K562 (cell line): Measurements from ENCODE around the gene CDC25B. TPM values are rescaled to one million over a fixed set of nuclear protein-coding genes. Genes with fewer than 3 reads are reported as not detected.

Source experiments
- CEBPB ChIP-seq: fragments of 450-650 bp; IDR thresholded peaks from 2 replicates; pipeline ENCODE4 v1.6.1; 2016; ENCODE audit warnings: missing genetic modification characterization, missing compliant biosample characterization
- DACH1 ChIP-seq: fragments of 450-650 bp; IDR thresholded peaks from 2 replicates; pipeline ENCODE4 v1.6.1; 2018; ENCODE audit not compliant: partially characterized antibody
- E2F8 ChIP-seq: fragments of 450-650 bp; IDR thresholded peaks from 2 replicates; pipeline ENCODE4 v1.7.1; 2018; ENCODE audit warnings: mild to moderate bottlenecking, low read depth; ENCODE audit not compliant: partially characterized antibody
- FOXA3 ChIP-seq, 2 experiments: fragments of 450-650 bp in 1 of 2; sonication (generic) in 1 of 2; formaldehyde crosslinking; IDR thresholded peaks in 1 of 2; conservative IDR thresholded peaks in 1 of 2; 2 replicates each; pipeline versions ENCODE4 v1.4.0 to v1.8.0; 2020 to 2022; ENCODE audit warnings: mild to moderate bottlenecking in 2 of 2, missing genetic modification reagents in 1 of 2
- IRF1 ChIP-seq: sonication (generic); formaldehyde crosslinking; IDR thresholded peaks from 2 replicates; pipeline ENCODE4 v1.8.0; 2022; ENCODE audit warnings: missing genetic modification reagents, mild to moderate bottlenecking, borderline replicate concordance
- KDM2B ChIP-seq: fragments of 250-450 bp; sonication (Bioruptor Pico); IDR thresholded peaks from 2 replicates; pipeline ENCODE4 v1.8.0; 2021; ENCODE audit warnings: mild to moderate bottlenecking, moderate library complexity
- LARP7 ChIP-seq: fragments of 450-650 bp; IDR thresholded peaks from 2 replicates; pipeline ENCODE4 v1.6.1; 2016
- MAFF ChIP-seq: IDR thresholded peaks from 2 replicates; pipeline ENCODE4 v1.6.1; 2012; ENCODE audit warnings: low read length, improper control_type of control experiment
- PHF20 ChIP-seq: fragments of 450-650 bp; IDR thresholded peaks from 2 replicates; pipeline ENCODE4 v1.6.1; 2018; ENCODE audit not compliant: partially characterized antibody
- POLR2G ChIP-seq: fragments of 200-400 bp; formaldehyde crosslinking; IDR thresholded peaks from 2 replicates; pipeline ENCODE4 v1.6.1; 2017; ENCODE audit warnings: low read depth, mild to moderate bottlenecking, antibody characterized with exemption, low read length, moderate library complexity
- POU5F1 ChIP-seq: fragments of 150-350 bp; IDR thresholded peaks from 2 replicates; pipeline ENCODE4 v1.6.1; 2014; ENCODE audit warnings: borderline replicate concordance, low read length, low read depth, mild to moderate bottlenecking; ENCODE audit not compliant: partially characterized antibody
- SIN3B ChIP-seq: fragments of 450-650 bp; IDR thresholded peaks from 2 replicates; pipeline ENCODE4 v1.6.1; 2017; ENCODE audit warnings: low read depth, mild to moderate bottlenecking, moderate library complexity
- ZBTB1 ChIP-seq: sonication (generic); formaldehyde crosslinking; IDR thresholded peaks from 2 replicates; pipeline ENCODE4 v1.8.1; 2023; ENCODE audit warnings: missing genetic modification reagents, low read depth, mild to moderate bottlenecking, borderline replicate concordance
- ZBTB43 ChIP-seq: sonication (generic); formaldehyde crosslinking; IDR thresholded peaks from 2 replicates; pipeline ENCODE4 v1.8.0; 2023; ENCODE audit warnings: mild to moderate bottlenecking, missing genetic modification reagents
- ZBTB9 ChIP-seq: fragments of 450-650 bp; formaldehyde crosslinking; IDR thresholded peaks from 2 replicates; pipeline ENCODE4 v1.4.0; 2020; ENCODE audit warnings: mild to moderate bottlenecking, moderate library complexity
- ZHX1 ChIP-seq: fragments of 150-350 bp; conservative IDR thresholded peaks from 2 replicates; pipeline ENCODE4 v1.6.1; 2014; ENCODE audit warnings: low read length
- ZZZ3 ChIP-seq: fragments of 450-650 bp; IDR thresholded peaks from 2 replicates; pipeline ENCODE4 v1.6.1; 2016; ENCODE audit warnings: antibody characterized with exemption, mild to moderate bottlenecking, moderate library complexity
- polyA plus RNA-seq, 8 experiments: library from polyadenylated mRNA; depleted of rRNA in 4 of 8; stranded (reverse) in 5 of 8; unstranded in 3 of 8; fragments of >200 nt; fragmentation: Nextera tagmentation in 2 of 8; fragmentation: Illumina TruSeq in 1 of 8; extraction: Ambion mirVana in 2 of 8; extraction: Trizol in 1 of 8; gene quantifications; 2 replicates each; pipeline versions ENCODE4 v1.2.1 to v1.2.3, GENCODE V29; 2011 to 2014; ENCODE audit warnings: inconsistent platforms in 1 of 8, missing spikeins in 1 of 8
- total RNA-seq, 7 experiments: library from RNA; depleted of rRNA in 6 of 7; stranded (reverse); fragments of >200 nt in 6 of 7; fragmentation: Illumina TruSeq in 2 of 7; extraction: Trizol in 2 of 7; gene quantifications; 2 replicates each; pipeline versions ENCODE4 v1.2.1 to v1.2.3, GENCODE V29; 2011 to 2021; ENCODE audit warnings: low replicate concordance in 1 of 7

Gene CDC25B
- total and polyA plus RNA-seq, 9 of the 15 experiments (the other 6 are each of a cell fraction or from before 2014, with no cell fraction given), result 2.3 to 35.7 (median 9.5) TPM

GRCh38 chr20:3820048-3820900, 24.2 kb downstream of the CDC25B start, which contains the start of gene AP5S1 (continued):
- TF ChIP-seq ZBTB9 (CRISPR knock-in tag) (0 out of 2 replicates have a peak, but pooled peaks have one; percentile 65), E2F8 (peak; percentile 12), KDM2B (CRISPR knock-in tag) (0 out of 2 replicates have a peak, but pooled peaks have one; percentile 8), IRF1 (CRISPR knock-in tag) (no peak; the same call in 1 of the 2 replicates), ZBTB1 (CRISPR knock-in tag) (no peak), LARP7 (no peak), CEBPB (tag) (no peak), POLR2G (peak; percentile 93), DACH1 (peak; percentile 53), ZBTB43 (CRISPR knock-in tag) (peak; percentile 86; the same call in 1 of the 2 replicates), PHF20 (peak; percentile 51), MAFF (no peak), FOXA3 (CRISPR knock-in tag; conservative IDR thresholded peaks at IDR 0.05 in 1 of 2, IDR thresholded peaks at IDR 0.05 in 1 of 2) (peak in 1 of 2 experiments; percentile 28; a peak in 1 of 4 replicates), ZZZ3 (no peak), SIN3B (peak; percentile 74; the same call in 1 of the 2 replicates), ZHX1 (peak; percentile 81), POU5F1 (peak; percentile 32)
